Hepatocyte (in vitro differentiated cells): ENCODE results near the gene REEP5. TPM values are rescaled to one million over a fixed set of nuclear protein-coding genes. Genes with fewer than 3 reads are reported as not detected.
A peak's percentile ranks its signal among the peaks of the same experiment; 100 is the strongest.
"Not testable (repeated sequence)": the region's sequence is repeated elsewhere in the genome, so short reads cannot be mapped to it uniquely, and the experiment has no call there.

Experiments
- DNase-seq: peaks from one replicate; pipeline ENCODE4 v3.0.0-alpha.2; 2016; ENCODE audit warnings: low spot score
- H2AFZ ChIP-seq: fragments of 200-600 bp; sonication (generic); 2 replicates; pipeline ENCODE4 v1.6.0; 2016; ENCODE audit warnings: antibody characterized with exemption, mild to moderate bottlenecking
- H3K27ac ChIP-seq: fragments of 200-600 bp; sonication (generic); 2 replicates; pipeline ENCODE4 v1.5.1; 2016; ENCODE audit warnings: mild to moderate bottlenecking
- H3K27me3 ChIP-seq: fragments of 200-600 bp; sonication (generic); 2 replicates; pipeline ENCODE4 v1.6.1; 2016
- H3K36me3 ChIP-seq: fragments of 200-600 bp; sonication (generic); replicated peaks from 2 replicates; pipeline ENCODE4 v1.5.1; 2016; ENCODE audit warnings: low read depth; ENCODE audit not compliant: insufficient read depth
- H3K4me1 ChIP-seq: fragments of 200-600 bp; sonication (generic); 2 replicates; pipeline ENCODE4 v1.5.1; 2016; ENCODE audit warnings: mild to moderate bottlenecking, moderate library complexity; ENCODE audit not compliant: insufficient read depth
- H3K4me2 ChIP-seq: fragments of 200-600 bp; sonication (generic); 2 replicates; pipeline ENCODE4 v1.6.0; 2016
- H3K4me3 ChIP-seq: fragments of 200-600 bp; sonication (generic); 2 replicates; pipeline ENCODE4 v1.5.1; 2016; ENCODE audit warnings: mild to moderate bottlenecking
- H3K79me2 ChIP-seq: fragments of 200-600 bp; sonication (generic); 2 replicates; pipeline ENCODE4 v1.6.0; 2017; ENCODE audit warnings: mild to moderate bottlenecking
- H3K9me2 ChIP-seq: fragments of 200-600 bp; sonication (generic); replicated peaks from 2 replicates; pipeline ENCODE4 v1.6.0; 2017; ENCODE audit warnings: mild to moderate bottlenecking; ENCODE audit not compliant: insufficient read depth
- H3K9me3 ChIP-seq: fragments of 200-600 bp; sonication (generic); 2 replicates; pipeline ENCODE4 v1.5.1; 2016; ENCODE audit warnings: low read depth, mild to moderate bottlenecking
- H4K20me1 ChIP-seq: fragments of 200-600 bp; sonication (generic); 2 replicates; pipeline ENCODE4 v1.6.0; 2016; ENCODE audit warnings: mild to moderate bottlenecking; ENCODE audit not compliant: insufficient read depth, poor library complexity, severe bottlenecking
- EZH2 ChIP-seq: fragments of 200-600 bp; sonication (generic); IDR thresholded peaks from 2 replicates; pipeline ENCODE4 v1.6.1; 2016; ENCODE audit warnings: antibody characterized with exemption, mild to moderate bottlenecking, borderline replicate concordance
- EZH2phosphoT487 ChIP-seq: fragments of 200-600 bp; sonication (generic); IDR thresholded peaks from one replicate; pipeline ENCODE4 v1.6.1; 2018; ENCODE audit warnings: antibody characterized with exemption, mild to moderate bottlenecking, low read depth, moderate library complexity; ENCODE audit not compliant: unreplicated experiment, severe bottlenecking
- WGBS: methylation state at CpG from one replicate; pipeline ENCODE4 v1.1.6; 2016; ENCODE audit warnings: low lambda C conversion rate; ENCODE audit errors: missing lambda C conversion rate; 5-methylcytosine and 5-hydroxymethylcytosine counted together
- polyA plus RNA-seq: library from polyadenylated mRNA; unstranded; fragments of >200 nt; fragmentation: Nextera tagmentation; extraction: Ambion mirVana; gene quantifications from 2 replicates; pipeline ENCODE4 v1.2.1, GENCODE V29; 2016
- total RNA-seq: library from RNA; depleted of rRNA; stranded (reverse); fragments of >200 nt; gene quantifications from 2 replicates; pipeline ENCODE4 v1.2.3, GENCODE V29; 2014
- TF ChIP-seq, protein P1 (sequence below): fragments of 200-600 bp; sonication (generic); IDR thresholded peaks from 2 replicates; pipeline ENCODE4 v1.5.1; 2016; ENCODE audit warnings: antibody characterized with exemption, mild to moderate bottlenecking; ENCODE audit not compliant: poor library complexity

The REEP5 gene
- total and polyA plus RNA-seq, 2 experiments from 2014 or later: 57.3 to 208 TPM

DNA sequence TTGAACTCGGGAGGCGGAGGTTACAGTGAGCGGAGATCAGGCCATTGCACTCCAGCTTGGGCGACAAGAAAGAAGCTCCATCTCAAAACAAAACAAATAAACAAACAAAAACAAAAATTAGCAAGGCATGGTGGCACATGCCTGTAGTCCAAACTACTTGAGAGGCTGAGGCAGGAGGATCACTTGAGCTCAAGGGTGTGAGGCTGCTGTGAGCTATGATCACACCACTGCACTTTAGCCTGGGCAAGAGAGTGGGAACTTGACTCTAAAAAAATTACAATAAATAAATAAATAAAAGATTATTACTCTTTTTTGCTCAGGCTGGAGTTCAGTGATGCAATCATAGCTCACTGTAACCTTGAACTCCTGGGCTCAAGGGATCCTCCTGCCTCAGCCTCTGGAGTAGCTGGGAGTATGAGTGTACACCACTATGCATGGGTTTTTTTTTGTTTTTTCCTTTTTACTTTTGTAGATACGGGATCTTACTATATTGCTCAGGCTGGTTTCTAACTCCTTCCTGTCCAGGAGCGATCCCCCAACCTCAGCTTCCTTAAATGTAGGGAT, 45.6 kb upstream of the REEP5 start:
- WGBS: 95% methylated on average over 6 of the region's 6 CpGs
- Histone ChIP-seq H2AFZ (peak overlapping the region; percentile 17), H4K20me1 (no peaks in the 10 kb centered on the region), H3K27me3 (no peaks in the 10 kb centered on the region), H3K4me2 (no peak overlapping the region), H3K36me3 (no peaks in the 10 kb centered on the region), H3K9me2 (no peaks in the 10 kb centered on the region), H3K4me1 (peaks cover 22% of the 10 kb centered on the region), H3K9me3 (no peaks in the 10 kb centered on the region), H3K27ac (peak overlapping the region; percentile 87), H3K79me2 (no peaks in the 10 kb centered on the region), H3K4me3 (no peak overlapping the region)
- no peak for DNase-seq
- TF ChIP-seq EZH2phosphoT487: no peak
- TF ChIP-seq, protein P1, sequence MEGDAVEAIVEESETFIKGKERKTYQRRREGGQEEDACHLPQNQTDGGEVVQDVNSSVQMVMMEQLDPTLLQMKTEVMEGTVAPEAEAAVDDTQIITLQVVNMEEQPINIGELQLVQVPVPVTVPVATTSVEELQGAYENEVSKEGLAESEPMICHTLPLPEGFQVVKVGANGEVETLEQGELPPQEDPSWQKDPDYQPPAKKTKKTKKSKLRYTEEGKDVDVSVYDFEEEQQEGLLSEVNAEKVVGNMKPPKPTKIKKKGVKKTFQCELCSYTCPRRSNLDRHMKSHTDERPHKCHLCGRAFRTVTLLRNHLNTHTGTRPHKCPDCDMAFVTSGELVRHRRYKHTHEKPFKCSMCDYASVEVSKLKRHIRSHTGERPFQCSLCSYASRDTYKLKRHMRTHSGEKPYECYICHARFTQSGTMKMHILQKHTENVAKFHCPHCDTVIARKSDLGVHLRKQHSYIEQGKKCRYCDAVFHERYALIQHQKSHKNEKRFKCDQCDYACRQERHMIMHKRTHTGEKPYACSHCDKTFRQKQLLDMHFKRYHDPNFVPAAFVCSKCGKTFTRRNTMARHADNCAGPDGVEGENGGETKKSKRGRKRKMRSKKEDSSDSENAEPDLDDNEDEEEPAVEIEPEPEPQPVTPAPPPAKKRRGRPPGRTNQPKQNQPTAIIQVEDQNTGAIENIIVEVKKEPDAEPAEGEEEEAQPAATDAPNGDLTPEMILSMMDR: no peak
- TF ChIP-seq EZH2: no peak

DNA sequence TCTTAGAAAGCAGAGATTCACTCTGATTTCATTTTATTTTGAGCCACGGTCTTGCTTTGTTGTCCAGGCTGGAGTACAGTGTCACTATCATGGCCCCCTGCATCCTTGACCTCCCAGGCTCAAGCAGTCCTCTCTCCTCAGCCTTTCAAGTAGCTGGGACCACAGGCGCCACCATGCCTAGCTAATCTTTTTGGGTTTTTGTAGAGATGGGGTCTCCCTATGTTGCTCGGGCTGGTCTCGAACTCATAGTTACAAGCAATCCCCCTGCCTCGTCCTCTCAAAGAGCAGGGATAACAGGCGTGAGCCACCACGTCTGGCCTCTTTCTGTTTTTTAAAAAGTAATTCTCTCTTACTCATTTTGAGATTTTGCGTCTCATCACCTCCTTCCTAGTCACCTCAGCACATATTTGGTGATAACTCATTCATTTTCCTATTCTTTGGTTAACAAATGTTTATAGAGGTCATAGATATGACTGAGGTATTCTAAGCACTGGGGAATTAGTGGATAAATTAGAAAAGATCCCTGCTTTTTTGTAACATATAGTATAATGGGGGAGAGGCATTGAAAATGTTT, 43.8 kb upstream of the REEP5 start:
- no peak overlapping the region for H3K27ac ChIP-seq
- H3K27me3 ChIP-seq: no peaks in the 10 kb centered on the region
- DNase-seq: no peak
- no peaks in the 10 kb centered on the region for H3K9me2 ChIP-seq
- H4K20me1 ChIP-seq: no peaks in the 10 kb centered on the region
- H3K36me3 ChIP-seq: no peaks in the 10 kb centered on the region
- no peak overlapping the region for H3K4me3 ChIP-seq
- no peak overlapping the region for H3K4me2 ChIP-seq
- WGBS: 97% methylated on average over 8 of the region's 8 CpGs
- no peak overlapping the region for H2AFZ ChIP-seq
- H3K9me3 ChIP-seq: no peaks in the 10 kb centered on the region
- TF ChIP-seq, protein P1: no peak
- TF ChIP-seq EZH2 (no peak), EZH2phosphoT487 (no peak)
- H3K4me1 ChIP-seq: peaks cover 22% of the 10 kb centered on the region
- H3K79me2 ChIP-seq: no peaks in the 10 kb centered on the region

DNA sequence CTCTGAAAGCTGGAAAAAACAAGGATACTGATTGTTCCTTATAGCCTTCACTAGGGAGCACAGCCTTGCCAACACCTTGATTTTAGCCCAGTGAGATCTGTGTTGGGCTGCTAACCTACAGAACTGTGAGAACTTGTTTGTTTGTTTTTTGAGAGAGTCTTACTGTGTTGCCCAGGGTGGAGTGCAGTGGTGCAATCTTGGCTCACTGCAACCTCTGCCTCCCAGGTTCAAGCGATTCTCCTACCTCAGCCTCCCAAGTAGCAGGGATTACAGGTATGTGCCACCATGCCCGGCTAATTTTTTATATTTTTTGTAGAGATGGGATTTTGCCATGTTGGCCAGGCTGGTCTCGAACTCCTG, 41.3 kb upstream of the REEP5 start:
- not testable (repeated sequence) for H3K36me3 ChIP-seq, DNase-seq, H3K4me2 ChIP-seq, H3K9me2 ChIP-seq, H3K27me3 ChIP-seq, H3K27ac ChIP-seq, H2AFZ ChIP-seq, H4K20me1 ChIP-seq, H3K9me3 ChIP-seq, H3K4me3 ChIP-seq, H3K79me2 ChIP-seq
- peaks cover 12% of the 10 kb centered on the region for H3K4me1 ChIP-seq
- WGBS: 92% methylated on average over 3 of the region's 3 CpGs

DNA sequence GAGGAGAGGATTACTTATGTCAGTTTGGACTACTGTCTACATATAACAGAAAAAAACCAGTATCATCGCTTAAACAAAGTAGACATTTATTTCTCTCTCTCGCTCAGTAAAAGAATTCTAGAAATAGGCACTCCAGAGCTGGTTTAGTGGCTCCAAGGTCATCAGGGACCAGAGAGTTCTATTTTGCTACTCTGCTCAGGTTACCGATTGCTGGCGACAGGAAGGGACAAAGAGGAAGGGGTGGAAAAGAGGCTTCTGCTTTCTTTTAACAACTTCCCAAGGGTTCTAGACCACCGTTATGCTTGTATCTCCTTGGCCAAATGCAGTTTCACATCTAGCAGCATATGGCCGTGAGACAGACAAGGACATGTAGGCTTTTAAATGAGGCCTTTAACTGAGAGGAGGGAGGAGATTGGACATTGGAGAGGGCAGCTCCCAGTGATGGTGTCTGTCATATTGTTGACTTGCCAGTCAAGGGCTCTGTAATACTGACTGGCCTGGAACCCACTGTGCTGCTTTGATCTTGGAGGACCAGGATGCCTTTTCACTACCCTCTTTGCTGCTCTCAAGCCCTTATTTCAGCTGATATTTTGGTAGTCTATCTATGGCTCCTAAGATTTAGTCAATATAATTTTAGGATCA, 39.0 kb upstream of the REEP5 start:
- TF ChIP-seq, protein P1: no peak
- TF ChIP-seq EZH2 (no peak), EZH2phosphoT487 (no peak)
- 74% methylated on average over 6 of the region's 6 CpGs for WGBS
- H4K20me1 ChIP-seq: no peaks in the 10 kb centered on the region
- no peak overlapping the region for H3K4me2 ChIP-seq
- no peak for DNase-seq
- no peak overlapping the region for H3K4me3 ChIP-seq
- H3K79me2 ChIP-seq: no peaks in the 10 kb centered on the region
- H3K27me3 ChIP-seq: no peaks in the 10 kb centered on the region
- no peaks in the 10 kb centered on the region for H3K9me3 ChIP-seq
- H3K4me1 ChIP-seq: peaks cover 13% of the 10 kb centered on the region
- H3K36me3 ChIP-seq: no peaks in the 10 kb centered on the region
- no peak overlapping the region for H3K27ac ChIP-seq
- H2AFZ ChIP-seq: no peak overlapping the region
- no peaks in the 10 kb centered on the region for H3K9me2 ChIP-seq
